ENCODE data around the gene PKLR.
"Not testable (repeated sequence)": the region's sequence is repeated elsewhere in the genome, so short reads cannot be mapped to it uniquely, and the experiment has no call there.

Gene PKLR

GRCh38 chr1:155295183-155295941, 5.9 kb downstream of the PKLR start:
- H3K4me3 ChIP-seq (ENCODE audit: low read depth, low read length) = no peak overlapping the region
- TF ChIP-seq CTCF (IDR thresholded peaks at IDR 0.05; ENCODE audit: low read depth, low read length) = no peak

GRCh38 chr1:155294520-155295182, 6.6 kb downstream of the PKLR start:
- TF ChIP-seq CTCF (IDR thresholded peaks at IDR 0.05; ENCODE audit: low read depth, low read length) = no peak
- H3K4me3 ChIP-seq (ENCODE audit: low read depth, low read length) = no peak overlapping the region

- no peak overlapping the region for H3K4me3 ChIP-seq (ENCODE audit: low read depth, low read length)
- TF ChIP-seq CTCF (IDR thresholded peaks at IDR 0.05; ENCODE audit: low read depth, low read length) = no peak
These were observed 8.0 kb downstream of the PKLR start for GRCh38 chr1:155293086-155293749.

GRCh38 chr1:155291006-155291405, 10.2 kb downstream of the PKLR start:
- not testable (repeated sequence) for H3K4me3 ChIP-seq (ENCODE audit: low read depth, low read length)

- no peak for TF ChIP-seq CTCF (IDR thresholded peaks at IDR 0.05; ENCODE audit: low read depth, low read length)
- no peak overlapping the region for H3K4me3 ChIP-seq (ENCODE audit: low read depth, low read length)
These were observed 13.2 kb downstream of the PKLR start for GRCh38 chr1:155287987-155288543.

- no peak for TF ChIP-seq CTCF (IDR thresholded peaks at IDR 0.05; ENCODE audit: low read depth, low read length)
- no peak overlapping the region for H3K4me3 ChIP-seq (ENCODE audit: low read depth, low read length)
These were observed 14.7 kb downstream of the PKLR start for GRCh38 chr1:155286544-155286943.

- TF ChIP-seq CTCF (IDR thresholded peaks at IDR 0.05; ENCODE audit: low read depth, low read length) = no peak
- H3K4me3 ChIP-seq (ENCODE audit: low read depth, low read length) = no peak overlapping the region
These were observed 15.6 kb downstream of the PKLR start for GRCh38 chr1:155285631-155286044.

Measured in WI38 (cell line).